ENCODE data around the gene DNAH11.
"Not testable (repeated sequence)": the region's sequence is repeated elsewhere in the genome, so short reads cannot be mapped to it uniquely, and the experiment has no call there.

Gene DNAH11, protein sequence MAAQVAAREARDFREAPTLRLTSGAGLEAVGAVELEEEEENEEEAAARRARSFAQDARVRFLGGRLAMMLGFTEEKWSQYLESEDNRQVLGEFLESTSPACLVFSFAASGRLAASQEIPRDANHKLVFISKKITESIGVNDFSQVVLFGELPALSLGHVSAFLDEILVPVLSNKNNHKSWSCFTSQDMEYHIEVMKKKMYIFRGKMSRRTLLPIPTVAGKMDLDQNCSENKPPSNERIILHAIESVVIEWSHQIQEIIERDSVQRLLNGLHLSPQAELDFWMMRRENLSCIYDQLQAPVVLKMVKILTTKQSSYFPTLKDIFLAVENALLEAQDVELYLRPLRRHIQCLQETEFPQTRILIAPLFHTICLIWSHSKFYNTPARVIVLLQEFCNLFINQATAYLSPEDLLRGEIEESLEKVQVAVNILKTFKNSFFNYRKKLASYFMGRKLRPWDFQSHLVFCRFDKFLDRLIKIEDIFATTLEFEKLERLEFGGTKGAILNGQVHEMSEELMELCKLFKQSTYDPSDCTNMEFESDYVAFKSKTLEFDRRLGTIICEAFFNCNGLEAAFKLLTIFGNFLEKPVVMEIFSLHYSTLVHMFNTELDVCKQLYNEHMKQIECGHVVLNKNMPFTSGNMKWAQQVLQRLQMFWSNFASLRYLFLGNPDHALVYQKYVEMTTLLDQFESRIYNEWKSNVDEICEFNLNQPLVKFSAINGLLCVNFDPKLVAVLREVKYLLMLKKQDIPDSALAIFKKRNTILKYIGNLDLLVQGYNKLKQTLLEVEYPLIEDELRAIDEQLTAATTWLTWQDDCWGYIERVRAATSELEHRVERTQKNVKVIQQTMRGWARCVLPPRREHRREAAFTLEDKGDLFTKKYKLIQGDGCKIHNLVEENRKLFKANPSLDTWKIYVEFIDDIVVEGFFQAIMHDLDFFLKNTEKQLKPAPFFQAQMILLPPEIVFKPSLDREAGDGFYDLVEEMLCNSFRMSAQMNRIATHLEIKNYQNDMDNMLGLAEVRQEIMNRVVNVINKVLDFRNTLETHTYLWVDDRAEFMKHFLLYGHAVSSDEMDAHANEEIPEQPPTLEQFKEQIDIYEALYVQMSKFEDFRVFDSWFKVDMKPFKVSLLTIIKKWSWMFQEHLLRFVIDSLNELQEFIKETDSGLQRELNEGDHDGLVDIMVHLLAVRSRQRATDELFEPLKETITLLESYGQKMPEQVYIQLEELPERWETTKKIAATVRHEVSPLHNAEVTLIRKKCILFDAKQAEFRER (N-terminal part only)

DNA sequence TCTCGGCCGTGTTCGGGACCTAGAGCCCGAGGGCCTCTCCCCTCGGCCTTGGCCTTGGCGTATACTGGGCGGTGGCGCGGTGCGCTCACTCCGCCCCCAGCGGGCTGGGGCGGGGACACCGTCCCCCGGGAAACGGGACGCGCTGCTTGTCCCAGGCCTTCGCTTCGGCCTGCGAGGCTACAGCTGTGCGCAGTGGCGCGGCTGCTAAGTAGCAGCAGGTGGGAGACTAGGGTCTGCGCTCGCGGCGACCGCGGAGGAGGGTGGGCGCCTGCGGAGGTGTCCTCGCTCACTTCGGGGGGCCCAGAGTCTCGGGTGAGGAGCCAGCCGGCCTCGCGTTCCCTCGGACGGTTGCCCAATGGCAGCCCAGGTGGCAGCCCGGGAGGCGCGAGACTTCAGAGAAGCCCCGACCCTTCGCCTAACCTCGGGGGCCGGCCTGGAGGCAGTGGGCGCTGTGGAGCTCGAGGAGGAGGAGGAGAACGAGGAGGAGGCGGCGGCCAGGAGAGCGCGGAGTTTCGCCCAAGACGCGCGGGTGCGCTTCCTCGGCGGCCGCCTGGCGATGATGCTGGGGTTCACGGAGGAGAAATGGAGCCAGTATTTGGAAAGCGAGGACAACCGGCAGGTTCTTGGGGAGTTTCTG lies at the start of gene DNAH11:
TSS of gene DNAH11 (plus strand) at position 149 of the 637 bp plus-strand sequence. CDS start at position 356, 207 bp downstream.
- DNase-seq, result peak; percentile 62 to 85 (median 75)

DNA sequence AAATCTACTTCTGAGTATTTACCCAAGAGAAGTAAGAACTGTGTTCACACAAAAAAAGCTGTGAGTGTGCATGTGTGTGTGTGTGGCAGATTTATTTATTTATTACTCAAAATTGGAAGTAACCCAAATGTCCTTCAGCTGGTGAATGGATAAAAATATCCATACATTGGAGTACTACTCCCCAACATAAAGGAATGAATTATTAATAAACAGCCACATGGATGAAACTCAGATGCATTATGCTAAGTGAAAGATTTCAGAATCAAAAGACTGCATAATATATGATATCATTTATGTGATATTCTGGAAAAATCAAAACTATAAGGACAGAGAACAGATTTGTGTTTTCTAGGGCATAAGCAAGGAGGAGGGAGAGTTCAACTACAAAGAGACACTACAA lies 47.1 kb upstream of the DNAH11 start:
- no peak for DNase-seq

DNA sequence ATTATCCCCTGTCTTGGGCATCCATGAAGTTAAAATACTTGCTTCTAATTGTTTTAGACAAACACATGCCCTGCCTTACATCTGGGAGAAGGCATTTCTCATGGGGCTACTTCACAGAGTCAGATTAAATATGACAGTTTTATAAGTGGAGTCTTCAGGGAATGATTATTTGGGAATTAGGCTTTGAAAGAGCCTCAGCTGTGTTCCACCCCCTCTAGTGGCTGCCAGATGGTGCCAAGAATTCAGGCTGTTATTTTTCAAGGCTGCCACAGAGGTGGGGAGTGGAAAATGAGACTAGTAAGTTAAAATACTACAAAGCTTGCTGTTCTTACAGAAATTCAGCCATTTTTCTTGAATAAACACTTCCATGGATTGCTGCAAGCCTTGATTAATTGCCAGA lies 45.8 kb upstream of the DNAH11 start:
- DNase-seq, result peak in 1 of 3 donors; percentile 5

DNA sequence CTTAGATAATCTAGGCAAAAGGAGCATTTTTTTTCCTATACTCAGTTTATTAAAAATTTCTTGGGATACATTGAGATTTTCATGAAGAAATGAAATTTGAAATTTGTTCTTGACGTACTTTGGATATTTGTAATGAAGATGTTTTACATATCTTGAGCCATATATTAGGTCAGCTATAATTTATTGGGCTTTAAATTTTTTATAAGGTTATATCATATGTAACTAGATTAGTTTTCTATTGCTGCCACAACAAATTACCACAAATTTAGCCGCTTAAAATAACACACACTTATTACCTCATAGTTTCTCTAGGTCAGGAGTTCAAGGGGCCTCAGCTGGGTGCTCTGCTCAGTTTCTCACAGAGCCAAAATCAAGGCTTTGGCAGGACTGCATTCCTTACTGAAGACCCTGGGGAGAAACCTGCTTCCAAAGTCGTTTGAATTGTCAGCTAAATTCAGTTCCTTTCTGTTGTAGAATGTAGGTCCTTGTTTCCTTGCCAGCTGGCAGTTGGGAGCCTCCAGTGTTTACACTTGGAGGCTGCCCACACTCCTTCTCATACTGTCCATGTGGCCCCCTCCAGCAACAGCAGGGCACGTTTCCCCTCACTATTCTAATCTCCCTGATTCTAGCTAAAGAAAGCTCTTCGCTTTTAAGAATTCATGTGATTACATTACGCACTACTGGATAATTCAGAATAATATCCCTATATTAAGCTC lies 42.6 kb upstream of the DNAH11 start:
- no peak for DNase-seq

DNA sequence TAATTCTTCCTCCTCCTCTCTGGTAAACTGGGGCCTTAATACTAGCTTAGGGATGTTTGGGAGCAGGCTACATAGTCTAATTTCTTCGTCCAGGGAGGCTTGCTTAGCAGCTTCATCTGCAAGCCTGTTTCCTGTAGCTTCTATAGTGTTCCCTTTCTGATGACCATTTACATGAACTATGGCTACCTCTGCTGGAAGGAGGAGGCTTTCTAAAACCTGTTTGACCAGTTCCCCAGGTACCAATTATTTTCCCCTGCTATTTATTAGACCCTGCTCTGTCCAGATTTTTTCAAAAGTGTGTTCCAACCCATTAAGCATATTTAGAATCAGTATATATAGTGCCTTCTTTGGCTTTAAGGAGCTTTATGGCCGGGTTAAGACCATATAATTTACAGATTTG lies 38.8 kb upstream of the DNAH11 start:
- DNase-seq, result no peak

DNA sequence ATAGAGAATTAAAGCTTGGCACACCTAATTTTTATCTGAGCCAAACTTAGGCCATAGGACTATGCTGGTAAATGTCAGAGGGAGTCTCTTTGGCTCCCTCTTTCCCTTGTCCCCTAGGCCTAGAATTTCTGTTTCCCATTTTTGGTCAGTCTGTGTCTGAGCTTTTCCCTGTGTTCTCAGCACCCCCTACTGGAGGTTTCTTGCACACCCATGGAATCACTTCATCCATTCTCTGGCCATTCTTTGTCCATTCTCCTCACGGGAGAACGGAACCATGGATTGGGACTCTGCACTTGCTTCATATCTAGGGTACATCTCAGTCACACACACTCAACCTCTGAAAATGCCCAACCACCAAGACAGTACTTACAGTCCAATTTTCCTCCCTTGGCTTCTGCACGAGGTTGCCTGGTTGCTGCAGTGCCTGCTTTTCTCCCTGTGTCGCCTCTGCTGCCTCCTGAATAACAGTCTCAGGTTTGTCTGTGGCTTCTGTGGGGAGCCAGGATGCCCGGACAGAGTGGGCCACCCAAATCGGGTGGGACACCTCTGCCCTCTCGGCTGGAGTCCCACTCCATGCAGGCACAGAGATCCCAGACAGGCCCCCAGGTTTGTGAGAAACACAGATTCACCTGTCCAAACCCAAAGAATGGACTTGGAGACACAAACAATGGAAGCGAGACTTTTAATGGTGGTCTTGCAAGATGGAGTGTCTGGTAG lies 35.1 kb upstream of the DNAH11 start:
- DNase-seq, result peak; percentile 73 to 82 (median 79)

DNA sequence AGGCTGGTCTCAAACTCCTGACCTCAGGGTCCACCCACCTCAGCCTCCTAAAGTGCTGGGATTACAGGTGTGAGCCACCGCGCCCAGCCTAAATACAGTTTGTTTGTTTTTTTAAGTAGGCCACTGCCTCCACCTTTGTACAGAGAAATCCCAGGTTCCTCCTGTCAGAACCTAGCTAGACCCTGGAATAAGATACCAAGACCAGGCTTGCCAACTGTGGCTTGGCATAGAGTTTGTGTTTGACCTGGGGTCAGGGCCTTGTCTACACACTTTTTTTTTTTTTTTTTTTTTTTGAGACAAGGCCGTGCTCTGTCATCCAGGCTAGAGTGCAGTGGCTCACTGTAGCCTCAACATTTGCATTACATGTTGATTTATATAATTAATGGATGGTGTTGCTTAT lies 34.3 kb upstream of the DNAH11 start:
- DNase-seq, result no peak

DNA sequence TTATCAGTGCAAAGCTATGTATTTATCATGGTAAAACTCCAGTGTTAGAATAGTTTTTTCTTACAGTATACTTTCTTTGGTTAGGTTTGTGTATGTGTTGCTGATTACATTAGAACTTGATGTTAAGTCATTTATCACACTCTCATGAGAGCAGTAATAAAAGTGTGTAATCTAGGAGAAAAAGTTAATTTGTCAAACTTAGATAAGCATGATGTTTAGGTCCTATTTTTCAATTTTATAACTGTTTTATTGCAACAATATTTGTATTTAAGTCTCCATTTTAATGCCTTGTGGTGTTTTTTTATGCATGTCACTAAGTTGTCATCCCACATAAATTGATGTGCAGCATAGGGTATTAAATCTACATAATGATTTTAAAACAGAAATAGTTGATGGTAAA lies 28.8 kb upstream of the DNAH11 start:
- no peak for DNase-seq

DNA sequence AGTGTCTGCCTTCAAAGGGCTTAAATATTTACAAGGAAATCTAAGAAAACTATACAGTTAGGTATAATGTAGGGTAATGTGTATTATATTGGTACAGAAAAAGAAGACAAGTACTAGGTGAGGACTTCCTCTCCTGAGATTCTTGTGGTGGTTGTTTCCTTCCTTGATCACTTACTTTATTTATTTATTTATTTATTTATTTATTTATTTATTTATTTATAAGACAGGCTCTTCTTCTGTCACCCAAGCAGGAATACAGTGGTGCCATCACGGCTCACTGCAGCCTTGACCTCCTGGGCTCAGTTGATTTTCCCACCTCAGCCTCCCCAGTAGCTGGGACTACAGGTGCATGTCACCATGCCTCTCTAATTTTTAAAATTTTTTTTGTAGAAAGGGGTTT lies 18.2 kb upstream of the DNAH11 start:
- DNase-seq, result no peak

DNA sequence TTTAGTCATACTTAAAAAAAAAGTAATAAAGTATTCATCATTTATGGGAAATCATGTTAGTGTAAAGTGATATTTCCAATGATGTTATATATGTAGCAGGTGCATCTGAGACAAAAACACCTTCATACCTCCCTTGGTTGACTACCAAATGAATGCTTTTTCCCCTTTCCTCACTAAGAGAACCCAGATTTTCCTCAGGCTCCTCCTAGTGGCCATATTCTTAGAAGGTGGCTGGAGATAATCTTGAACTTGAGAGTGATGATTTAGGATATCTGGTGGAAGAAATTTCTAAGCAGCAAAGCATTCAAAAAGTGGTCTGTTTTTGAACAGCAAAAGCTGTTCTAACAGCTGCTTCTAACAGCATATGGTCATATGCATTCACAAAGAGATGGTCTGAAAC lies 16.8 kb upstream of the DNAH11 start:
- peak in 2 of 3 donors; percentile 22 to 35 for DNase-seq

DNA sequence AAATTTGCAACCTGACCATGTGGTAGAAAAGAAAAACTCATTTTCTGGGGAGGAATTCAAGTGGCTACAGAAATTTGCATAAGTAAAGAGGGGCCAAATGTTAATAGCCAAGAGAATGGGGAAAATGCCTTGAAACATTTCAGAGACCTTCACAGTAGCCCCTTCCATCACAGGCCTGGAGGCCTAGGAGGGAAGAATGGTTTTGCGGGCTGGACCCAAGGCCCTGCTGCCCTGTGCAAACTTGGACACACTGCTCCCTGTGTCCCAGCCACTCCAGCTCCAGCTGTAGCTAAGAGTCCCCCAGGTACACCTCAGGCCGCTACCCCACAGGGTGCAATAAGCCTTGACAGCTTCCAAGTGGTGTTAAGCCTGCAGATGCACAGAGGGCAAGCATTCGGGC lies 16.4 kb upstream of the DNAH11 start:
- DNase-seq, result no peak

DNA sequence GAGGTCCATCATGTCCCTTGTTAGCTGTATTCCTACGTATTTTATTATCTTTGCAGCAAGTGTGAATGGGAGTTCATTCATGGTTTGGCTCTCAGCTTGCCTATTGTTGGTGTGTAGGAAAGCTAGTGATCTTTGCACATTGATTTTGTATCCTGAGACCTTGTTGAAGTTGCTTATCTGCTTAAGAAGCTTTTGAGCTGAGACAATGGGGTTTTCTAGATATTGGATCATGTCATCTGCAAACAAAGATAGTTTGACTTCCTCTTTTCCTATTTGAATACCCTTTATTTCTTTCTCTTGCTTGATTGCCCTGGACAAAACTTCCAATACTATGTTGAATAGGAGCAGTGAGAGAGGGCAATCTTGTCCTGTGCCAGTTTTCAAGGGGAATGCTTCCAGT lies 10.4 kb upstream of the DNAH11 start:
- not testable (repeated sequence) for DNase-seq

DNA sequence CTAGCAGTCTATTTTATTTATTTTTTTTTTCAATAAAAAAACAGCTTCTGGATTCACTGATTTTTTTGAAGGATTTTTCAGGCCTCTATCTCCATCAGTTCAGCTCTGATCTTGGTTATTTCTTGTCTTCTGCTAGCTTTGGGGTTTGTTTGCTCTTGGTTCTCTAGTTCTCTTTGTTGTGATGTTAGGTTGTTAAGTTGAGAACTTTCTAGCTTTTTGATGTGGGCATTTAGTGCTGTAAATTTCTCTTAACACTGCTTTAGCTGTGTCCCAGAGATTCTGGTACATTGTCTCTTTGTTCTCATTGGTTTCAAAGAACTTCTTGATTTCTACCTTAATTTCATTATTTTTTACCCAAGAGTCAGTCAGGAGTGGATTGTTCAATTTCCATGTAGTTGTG lies 9.2 kb upstream of the DNAH11 start:
- not testable (repeated sequence) for DNase-seq

DNA sequence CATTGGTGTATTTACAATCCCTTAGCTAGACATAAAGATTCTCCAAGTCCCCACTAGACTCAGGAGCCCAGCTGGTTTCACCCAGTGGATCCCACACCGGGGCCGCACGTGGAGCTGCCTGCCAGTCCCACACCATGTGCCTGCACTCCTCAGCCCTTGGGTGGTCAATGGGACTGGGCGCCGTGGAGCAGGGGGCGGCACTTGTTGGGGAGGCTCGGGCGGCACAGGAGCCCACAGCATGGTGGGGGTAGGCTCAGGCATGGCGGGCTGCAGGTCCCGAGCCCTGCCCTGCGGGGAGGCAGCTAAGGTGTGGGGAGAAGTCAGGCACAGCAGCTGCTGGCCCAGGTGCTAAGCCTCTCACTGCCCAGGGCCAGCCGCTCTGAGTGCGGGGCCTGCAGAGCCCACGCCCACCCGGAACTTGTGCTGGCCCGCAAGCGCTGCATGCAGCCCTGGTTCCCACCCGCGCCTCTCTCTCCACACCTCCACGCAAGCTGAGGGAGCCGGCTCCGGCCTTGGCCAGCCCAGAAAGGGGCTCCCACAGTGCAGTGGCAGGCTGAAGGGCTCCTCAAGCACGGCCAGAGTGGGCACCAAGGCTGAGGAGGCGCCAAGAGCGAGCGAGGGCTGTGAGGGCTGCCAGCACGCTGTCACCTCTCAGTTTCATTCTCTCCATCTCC lies 6.3 kb upstream of the DNAH11 start:
- not testable (repeated sequence) for DNase-seq

DNA sequence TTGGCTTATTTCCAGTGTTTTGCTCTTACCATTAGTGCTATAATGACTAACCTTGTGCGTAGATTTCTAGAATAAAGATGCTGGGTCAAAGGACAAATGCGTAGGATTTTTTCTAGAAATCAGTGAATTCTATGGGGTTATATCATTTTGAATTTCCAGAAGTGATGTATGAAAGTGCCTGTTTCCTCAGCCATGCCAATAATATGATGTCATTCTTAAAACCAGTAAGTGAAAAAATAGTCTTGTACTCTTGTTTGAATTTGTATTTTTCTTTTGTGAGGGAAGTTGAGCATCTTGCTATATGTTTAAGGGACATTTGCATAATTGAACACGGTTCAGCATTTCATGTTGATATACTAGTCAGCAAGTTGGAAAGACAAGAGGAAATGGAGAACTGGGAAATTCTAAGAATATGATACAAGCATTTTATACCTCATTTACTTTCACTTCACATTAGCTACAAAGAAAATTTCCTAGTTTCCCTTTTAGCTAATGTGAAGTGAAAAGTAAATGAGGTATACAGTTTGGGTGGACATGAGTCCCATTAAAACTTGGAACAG lies 3.8 kb upstream of the DNAH11 start:
- peak; percentile 57 to 89 (median 83) for DNase-seq

DNA sequence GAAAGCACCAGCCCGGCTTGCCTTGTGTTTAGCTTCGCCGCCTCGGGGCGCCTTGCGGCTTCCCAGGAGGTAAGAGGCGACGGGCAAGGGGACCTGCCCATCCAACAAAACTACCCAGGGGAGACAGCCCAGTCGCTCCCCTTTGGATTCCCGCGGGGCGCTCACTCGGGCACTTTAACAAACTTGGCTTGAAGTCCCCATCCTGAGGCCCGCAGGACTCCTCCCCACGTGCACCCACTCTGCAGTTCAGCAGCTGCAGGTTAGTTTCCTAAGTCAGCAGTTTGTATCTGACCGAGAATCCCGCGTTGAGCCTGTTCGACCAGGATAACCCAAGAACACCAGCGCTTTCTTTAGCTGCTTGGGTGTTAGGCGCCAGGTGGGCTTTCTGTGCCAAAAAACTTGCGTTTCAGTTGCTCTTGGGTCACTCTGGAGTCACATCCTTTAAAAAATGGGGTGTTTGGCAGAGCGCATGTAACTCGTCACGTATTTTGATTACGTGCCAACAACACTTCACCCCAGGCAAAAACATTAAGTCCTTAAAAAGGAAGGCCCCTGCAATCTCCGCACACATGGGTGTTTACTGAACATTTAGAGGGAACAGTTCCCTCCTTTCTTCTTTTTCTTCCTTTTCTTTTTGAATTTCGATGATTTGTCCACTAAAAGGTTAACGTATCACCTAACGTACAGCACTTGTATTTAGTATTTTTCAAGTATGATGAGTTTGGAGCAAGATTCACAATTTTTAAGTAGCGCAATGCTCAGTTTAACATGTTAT lies 876 bp downstream of the DNAH11 start:
- DNase-seq, result peak in 1 of 3 donors; percentile 20

DNA sequence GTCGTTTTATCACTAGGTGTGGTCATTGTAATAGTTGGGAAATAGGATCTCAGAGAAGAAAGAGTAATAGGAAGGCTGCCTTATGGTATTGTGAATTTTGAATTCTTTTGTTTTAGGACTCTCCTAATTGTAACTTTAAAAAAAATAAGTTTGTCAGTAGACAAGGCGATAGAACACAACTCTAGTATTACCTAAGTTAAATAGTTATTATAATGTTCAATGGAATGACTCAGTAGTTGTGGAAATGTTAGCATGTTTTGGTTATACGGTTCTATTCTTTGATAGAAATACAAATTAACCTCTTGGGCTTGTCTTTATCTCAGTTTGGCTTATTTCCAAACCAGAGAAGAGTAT lies 1.4 kb downstream of the DNAH11 start:
- DNase-seq, result no peak

DNA sequence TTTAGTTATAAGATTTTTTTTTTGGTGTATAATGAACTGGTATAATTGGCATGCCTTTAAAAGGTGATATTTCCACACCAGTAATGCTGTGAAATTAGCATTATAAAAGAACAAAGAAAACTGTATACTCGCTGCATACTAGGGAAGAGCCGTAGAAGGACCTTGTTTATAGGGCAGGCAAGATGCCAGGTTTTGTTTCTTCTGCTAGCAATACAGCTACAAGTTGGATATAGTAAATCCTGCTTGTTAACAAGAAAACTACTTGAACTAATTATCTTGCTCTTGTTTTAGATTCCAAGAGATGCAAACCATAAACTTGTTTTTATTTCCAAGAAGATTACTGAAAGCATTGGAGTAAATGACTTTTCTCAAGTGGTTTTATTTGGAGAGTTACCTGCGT lies 1.9 kb downstream of the DNAH11 start:
- DNase-seq, result no peak

DNA sequence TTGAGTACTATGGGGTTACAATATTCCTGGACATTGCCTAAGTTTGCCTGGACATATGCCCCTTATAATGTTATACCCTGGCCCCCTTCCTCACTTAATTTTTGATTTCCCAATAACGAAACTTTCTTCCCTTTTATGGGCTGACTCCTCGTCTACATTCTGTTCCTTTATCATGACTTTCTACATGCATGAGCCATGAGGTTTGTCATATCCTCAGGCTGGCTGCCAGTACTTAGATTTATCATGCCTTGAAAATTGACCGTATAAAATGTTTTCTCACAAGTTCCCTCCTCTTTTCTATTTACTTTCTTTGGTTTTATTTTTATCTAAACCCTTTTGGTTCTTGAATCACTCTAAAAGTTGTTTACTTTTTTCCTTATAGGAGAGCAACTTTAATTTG lies 4.7 kb downstream of the DNAH11 start:
- peak; percentile 31 to 68 (median 56) for DNase-seq

DNA sequence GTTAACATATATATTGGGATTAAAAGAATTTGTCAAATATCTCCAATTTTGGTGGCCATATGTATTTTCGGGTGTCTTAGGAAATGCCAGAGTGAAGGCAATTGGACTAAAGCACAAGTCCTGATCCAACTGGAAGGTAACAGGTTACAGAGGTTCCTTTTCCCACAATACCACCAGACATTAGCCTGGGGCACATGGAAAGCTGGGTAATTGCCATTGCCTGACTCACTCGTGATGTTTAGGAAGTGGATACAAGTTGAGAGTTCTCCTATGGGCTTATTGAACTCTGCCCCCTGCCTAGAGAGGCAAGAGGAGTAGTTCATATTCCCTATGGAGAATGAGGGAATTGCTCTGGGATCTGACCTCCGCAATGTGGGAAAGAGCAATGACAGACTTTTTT lies 5.7 kb downstream of the DNAH11 start:
- DNase-seq, result no peak

All from suppressor macrophage treated with lipopolysaccharide for 1 hour (primary cell).